ENCODE data around the gene GOPC.

The GOPC gene

GRCh38 chr6:117605169-117605826 lies 3.0 kb upstream of the GOPC start:
- no peaks in the 10 kb centered on the region for H3K27me3 ChIP-seq (ENCODE audit: insufficient read depth, poor library complexity, severe bottlenecking)
- peak; percentile 91 for TF ChIP-seq CTCF (IDR thresholded peaks at IDR 0.05; ENCODE audit: poor library complexity, severe bottlenecking)
- ATAC-seq (ENCODE audit: low read depth) (peak; percentile 53), DNase-seq (ENCODE audit: low spot score) (no peak)
- H3K27ac ChIP-seq (ENCODE audit: poor library complexity, severe bottlenecking) = no peak overlapping the region
- H3K36me3 ChIP-seq (ENCODE audit: low read depth) = peaks cover 10% of the 10 kb centered on the region
- no peaks in the 10 kb centered on the region for H3K9me3 ChIP-seq (ENCODE audit: severe bottlenecking)
- H3K4me3 ChIP-seq (ENCODE audit: severe bottlenecking) = no peak overlapping the region
- H3K4me1 ChIP-seq (ENCODE audit: insufficient read depth, poor library complexity, severe bottlenecking) = peaks cover 8% of the 10 kb centered on the region

- Histone ChIP-seq H3K4me1 (ENCODE audit: insufficient read depth, poor library complexity, severe bottlenecking) (peaks cover 19% of the 10 kb centered on the region), H3K27ac (ENCODE audit: poor library complexity, severe bottlenecking) (peak overlapping the region; percentile 85), H3K36me3 (ENCODE audit: low read depth) (peaks cover 25% of the 10 kb centered on the region), H3K9me3 (ENCODE audit: severe bottlenecking) (no peaks in the 10 kb centered on the region), H3K27me3 (ENCODE audit: insufficient read depth, poor library complexity, severe bottlenecking) (no peaks in the 10 kb centered on the region), H3K4me3 (ENCODE audit: severe bottlenecking) (no peak overlapping the region)
- TF ChIP-seq CTCF (IDR thresholded peaks at IDR 0.05; ENCODE audit: poor library complexity, severe bottlenecking) = no peak
- no peak for ATAC-seq (ENCODE audit: low read depth)
- no peak for DNase-seq (ENCODE audit: low spot score)
These were observed 1.5 kb upstream of the GOPC start for GRCh38 chr6:117603821-117604220.

GRCh38 chr6:117602899-117603588 lies 733 bp upstream of the GOPC start:
- ATAC-seq (ENCODE audit: low read depth) (no peak), DNase-seq (ENCODE audit: low spot score) (no peak)
- H3K4me1 ChIP-seq (ENCODE audit: insufficient read depth, poor library complexity, severe bottlenecking) = peaks cover 19% of the 10 kb centered on the region
- H3K36me3 ChIP-seq (ENCODE audit: low read depth) = peaks cover 32% of the 10 kb centered on the region
- no peak for TF ChIP-seq CTCF (IDR thresholded peaks at IDR 0.05; ENCODE audit: poor library complexity, severe bottlenecking)
- no peaks in the 10 kb centered on the region for H3K27me3 ChIP-seq (ENCODE audit: insufficient read depth, poor library complexity, severe bottlenecking)
- no peaks in the 10 kb centered on the region for H3K9me3 ChIP-seq (ENCODE audit: severe bottlenecking)
- peak overlapping the region; percentile 85 for H3K27ac ChIP-seq (ENCODE audit: poor library complexity, severe bottlenecking)
- H3K4me3 ChIP-seq (ENCODE audit: severe bottlenecking) = peak overlapping the region; percentile 84

- ATAC-seq (ENCODE audit: low read depth) (peak; percentile 7; the same call in 2 of the 3 replicates), DNase-seq (ENCODE audit: low spot score) (no peak)
- Histone ChIP-seq H3K36me3 (ENCODE audit: low read depth) (peaks cover 43% of the 10 kb centered on the region), H3K9me3 (ENCODE audit: severe bottlenecking) (no peaks in the 10 kb centered on the region), H3K27me3 (ENCODE audit: insufficient read depth, poor library complexity, severe bottlenecking) (no peaks in the 10 kb centered on the region), H3K27ac (ENCODE audit: poor library complexity, severe bottlenecking) (peak overlapping the region; percentile 85), H3K4me1 (ENCODE audit: insufficient read depth, poor library complexity, severe bottlenecking) (peaks cover 19% of the 10 kb centered on the region), H3K4me3 (ENCODE audit: severe bottlenecking) (peak overlapping the region; percentile 84)
- TF ChIP-seq CTCF (IDR thresholded peaks at IDR 0.05; ENCODE audit: poor library complexity, severe bottlenecking) = no peak
These were observed 530 bp downstream of the GOPC start for GRCh38 chr6:117601811-117602150.

Data from RWPE2 (cell line).